Loucy (cell line): ENCODE measurements around the gene UNC119B.
A peak's percentile ranks its signal among the peaks of the same experiment; 100 is the strongest.

Experiments
- H2AFZ ChIP-seq: fragments of 200-600 bp; sonication (generic); 2 replicates; pipeline ENCODE4 v1.6.0; 2016; ENCODE audit warnings: antibody characterized with exemption, mild to moderate bottlenecking, low read length, moderate library complexity
- H3F3A ChIP-seq: fragments of 200-600 bp; 2 replicates; pipeline ENCODE4 v1.6.0; 2016; ENCODE audit warnings: antibody characterized with exemption, low read depth, mild to moderate bottlenecking
- H3K27me3 ChIP-seq: fragments of 200-600 bp; sonication (generic); 2 replicates; pipeline ENCODE4 v1.6.1; 2014; ENCODE audit warnings: low read length, mild to moderate bottlenecking; ENCODE audit not compliant: insufficient read depth, poor library complexity, severe bottlenecking
- H3K36me3 ChIP-seq: fragments of 200-600 bp; sonication (generic); 2 replicates; pipeline ENCODE4 v1.6.1; 2016; ENCODE audit warnings: low read length; ENCODE audit not compliant: insufficient read depth
- H3K4me1 ChIP-seq: fragments of 200-600 bp; sonication (generic); 2 replicates; pipeline ENCODE4 v1.5.1; 2014; ENCODE audit warnings: low read length, mild to moderate bottlenecking; ENCODE audit not compliant: insufficient read depth, poor library complexity, severe bottlenecking
- H3K4me2 ChIP-seq: fragments of 200-600 bp; sonication (generic); 2 replicates; pipeline ENCODE4 v1.6.0; 2014; ENCODE audit warnings: antibody characterized with exemption, low read length, low read depth, mild to moderate bottlenecking; ENCODE audit not compliant: poor library complexity, severe bottlenecking
- H3K4me3 ChIP-seq: fragments of 200-600 bp; sonication (generic); 2 replicates; pipeline ENCODE4 v1.5.1; 2014; ENCODE audit warnings: low read length, mild to moderate bottlenecking, mixed read lengths; ENCODE audit not compliant: poor library complexity, severe bottlenecking
- H3K79me2 ChIP-seq: fragments of 200-600 bp; sonication (generic); 2 replicates; pipeline ENCODE4 v1.6.1; 2014; ENCODE audit warnings: low read length; ENCODE audit not compliant: insufficient read depth
- H3K9ac ChIP-seq: fragments of 200-600 bp; sonication (generic); 2 replicates; pipeline ENCODE4 v1.6.0; 2014; ENCODE audit warnings: mild to moderate bottlenecking, low read depth, low read length, moderate library complexity; ENCODE audit not compliant: poor library complexity, severe bottlenecking
- H3K9me2 ChIP-seq: fragments of 200-600 bp; sonication (generic); replicated peaks from 2 replicates; pipeline ENCODE4 v1.6.1; 2016; ENCODE audit warnings: low read depth, low read length, mixed read lengths
- H3K9me3 ChIP-seq: fragments of 200-600 bp; sonication (generic); 2 replicates; pipeline ENCODE4 v1.6.1; 2014; ENCODE audit warnings: mild to moderate bottlenecking, antibody characterized with exemption, low read length, low read depth; ENCODE audit not compliant: insufficient read depth
- H4K20me1 ChIP-seq: fragments of 200-600 bp; sonication (generic); 2 replicates; pipeline ENCODE4 v1.6.0; 2014; ENCODE audit warnings: antibody characterized with exemption, low read length, mild to moderate bottlenecking; ENCODE audit not compliant: insufficient read depth, poor library complexity, severe bottlenecking
- EZH2phosphoT487 ChIP-seq: fragments of 200-600 bp; IDR thresholded peaks from 2 replicates; pipeline ENCODE4 v1.6.1; 2018; ENCODE audit warnings: antibody characterized with exemption, mild to moderate bottlenecking, moderate library complexity, borderline replicate concordance
- TF ChIP-seq, protein P1 (sequence below): fragments of 200-600 bp; sonication (generic); conservative IDR thresholded peaks from 2 replicates; pipeline ENCODE4 v1.5.1; 2014; ENCODE audit warnings: mild to moderate bottlenecking, antibody characterized with exemption, low read length

The UNC119B gene

GRCh38 chr12:120708651-120709050 is 1.6 kb upstream of the UNC119B start:
- H3K4me2 ChIP-seq: no peak overlapping the region
- H3K27me3 ChIP-seq: no peaks in the 10 kb centered on the region
- no peak overlapping the region for H3K4me3 ChIP-seq
- no peak overlapping the region for H2AFZ ChIP-seq
- peaks cover 17% of the 10 kb centered on the region; the same call in 1 of the 2 replicates for H3F3A ChIP-seq
- peaks cover 31% of the 10 kb centered on the region for H3K4me1 ChIP-seq
- no peaks in the 10 kb centered on the region for H3K9me2 ChIP-seq
- peaks cover 4% of the 10 kb centered on the region; the same call in 1 of the 2 replicates for H3K36me3 ChIP-seq
- H3K9me3 ChIP-seq: no peaks in the 10 kb centered on the region
- TF ChIP-seq EZH2phosphoT487: no peak
- TF ChIP-seq, protein P1, sequence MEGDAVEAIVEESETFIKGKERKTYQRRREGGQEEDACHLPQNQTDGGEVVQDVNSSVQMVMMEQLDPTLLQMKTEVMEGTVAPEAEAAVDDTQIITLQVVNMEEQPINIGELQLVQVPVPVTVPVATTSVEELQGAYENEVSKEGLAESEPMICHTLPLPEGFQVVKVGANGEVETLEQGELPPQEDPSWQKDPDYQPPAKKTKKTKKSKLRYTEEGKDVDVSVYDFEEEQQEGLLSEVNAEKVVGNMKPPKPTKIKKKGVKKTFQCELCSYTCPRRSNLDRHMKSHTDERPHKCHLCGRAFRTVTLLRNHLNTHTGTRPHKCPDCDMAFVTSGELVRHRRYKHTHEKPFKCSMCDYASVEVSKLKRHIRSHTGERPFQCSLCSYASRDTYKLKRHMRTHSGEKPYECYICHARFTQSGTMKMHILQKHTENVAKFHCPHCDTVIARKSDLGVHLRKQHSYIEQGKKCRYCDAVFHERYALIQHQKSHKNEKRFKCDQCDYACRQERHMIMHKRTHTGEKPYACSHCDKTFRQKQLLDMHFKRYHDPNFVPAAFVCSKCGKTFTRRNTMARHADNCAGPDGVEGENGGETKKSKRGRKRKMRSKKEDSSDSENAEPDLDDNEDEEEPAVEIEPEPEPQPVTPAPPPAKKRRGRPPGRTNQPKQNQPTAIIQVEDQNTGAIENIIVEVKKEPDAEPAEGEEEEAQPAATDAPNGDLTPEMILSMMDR: no peak
- no peaks in the 10 kb centered on the region for H4K20me1 ChIP-seq
- no peak overlapping the region for H3K9ac ChIP-seq
- H3K79me2 ChIP-seq: peaks cover 29% of the 10 kb centered on the region

GRCh38 chr12:120710805-120711296 is 593 bp downstream of the UNC119B start:
- Histone ChIP-seq H3K4me3 (peak overlapping the region; percentile 90), H3K4me2 (peak overlapping the region; percentile 90), H3K9ac (peak overlapping the region; percentile 76), H4K20me1 (no peaks in the 10 kb centered on the region), H3K27me3 (no peaks in the 10 kb centered on the region), H3F3A (peaks cover 17% of the 10 kb centered on the region; the same call in 1 of the 2 replicates), H3K9me2 (no peaks in the 10 kb centered on the region), H2AFZ (peak overlapping the region; percentile 90; the same call in 1 of the 2 replicates), H3K4me1 (peaks cover 33% of the 10 kb centered on the region), H3K9me3 (no peaks in the 10 kb centered on the region), H3K36me3 (no peaks in the 10 kb centered on the region; the same call in 1 of the 2 replicates), H3K79me2 (peaks cover 29% of the 10 kb centered on the region)
- TF ChIP-seq, protein P1: no peak
- TF ChIP-seq EZH2phosphoT487: no peak

DNA sequence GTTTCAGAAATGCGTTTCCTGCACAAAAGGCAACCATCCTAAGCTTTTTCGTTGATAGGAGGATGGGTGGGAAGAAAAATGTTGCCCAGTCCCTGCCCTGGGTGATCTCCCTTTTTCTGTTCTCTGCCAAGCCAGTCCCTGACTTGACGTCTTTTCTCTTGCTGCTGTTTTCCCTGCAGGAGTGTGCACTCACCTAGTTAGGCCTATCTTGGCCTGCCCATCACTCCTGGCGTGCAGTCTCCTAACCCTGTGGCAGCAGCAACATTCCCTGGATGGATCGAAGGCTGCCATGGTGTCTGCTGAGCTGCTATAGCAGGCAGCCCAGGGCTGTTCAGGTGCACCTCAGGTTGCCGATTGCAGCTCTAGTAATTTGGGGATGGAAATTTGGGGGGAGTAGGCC is 1.2 kb downstream of the UNC119B start:
- H3K4me3 ChIP-seq: peak overlapping the region; percentile 90
- peaks cover 33% of the 10 kb centered on the region for H3K4me1 ChIP-seq
- H3K9me3 ChIP-seq: no peaks in the 10 kb centered on the region
- peaks cover 3% of the 10 kb centered on the region; the same call in 1 of the 2 replicates for H3K36me3 ChIP-seq
- no peaks in the 10 kb centered on the region for H4K20me1 ChIP-seq
- H3K4me2 ChIP-seq: peak overlapping the region; percentile 90
- no peaks in the 10 kb centered on the region for H3K27me3 ChIP-seq
- H2AFZ ChIP-seq: 0 out of 2 replicates have a peak overlapping the region, but pooled peaks have one; percentile 90
- peaks cover 17% of the 10 kb centered on the region; the same call in 1 of the 2 replicates for H3F3A ChIP-seq
- TF ChIP-seq, protein P1: no peak
- no peak for TF ChIP-seq EZH2phosphoT487
- peaks cover 29% of the 10 kb centered on the region for H3K79me2 ChIP-seq
- no peaks in the 10 kb centered on the region for H3K9me2 ChIP-seq
- H3K9ac ChIP-seq: peak overlapping the region; percentile 76
